ENCODE data around the gene AKR1C1. TPM values are rescaled to one million over a fixed set of nuclear protein-coding genes. Genes with fewer than 3 reads are reported as not detected.
"Not testable (repeated sequence)": the region's sequence is repeated elsewhere in the genome, so short reads cannot be mapped to it uniquely, and the experiment has no call there.

Gene AKR1C1
- total RNA-seq, 2 experiments from 2014 or later, result not detected

DNA sequence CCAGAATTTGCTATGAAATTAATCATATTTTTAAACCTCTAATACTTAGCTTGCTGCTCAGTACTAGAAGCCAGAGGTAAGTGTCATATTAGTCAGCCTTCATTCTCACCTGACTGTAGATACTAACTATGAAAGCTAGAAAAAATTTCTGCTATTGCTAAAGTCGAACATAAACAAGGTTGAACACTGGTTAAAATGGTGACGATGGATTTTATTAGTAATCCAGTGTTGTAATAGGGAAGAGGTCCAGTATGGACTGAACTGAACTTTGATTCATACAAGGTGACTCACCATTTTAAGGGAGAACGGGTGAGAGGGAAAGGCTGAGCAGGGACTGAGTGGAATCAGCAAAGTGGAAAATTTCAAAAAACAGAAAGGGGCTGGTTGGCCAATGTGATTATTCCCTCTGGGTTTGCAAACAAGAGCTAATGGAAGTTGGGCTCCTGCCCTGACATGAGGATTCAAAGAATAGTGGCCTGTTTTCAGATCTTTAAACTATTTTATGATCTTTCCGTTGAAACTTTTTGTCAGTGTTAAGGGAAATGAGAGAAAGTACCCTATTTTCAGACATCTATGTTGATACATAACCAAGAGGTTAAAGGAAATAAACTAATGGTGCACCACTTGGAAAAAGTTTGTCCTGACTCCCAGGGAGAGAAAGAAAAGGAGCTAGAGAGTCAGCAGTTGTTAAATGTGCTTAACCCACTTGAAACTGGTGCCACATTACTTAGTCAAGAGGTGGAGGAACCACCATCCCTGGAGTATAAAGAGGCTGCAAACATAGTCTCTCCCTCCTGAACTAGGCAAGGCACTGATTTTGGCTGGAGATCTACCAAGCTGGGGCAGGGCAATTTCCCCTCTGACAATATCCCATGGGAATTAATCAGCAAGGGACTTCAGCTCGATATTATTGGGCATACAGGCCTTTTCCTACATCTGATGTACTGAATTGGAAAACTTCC, 15.3 kb upstream of the AKR1C1 start:
- Histone ChIP-seq H3K79me2 (ENCODE audit: insufficient read depth, low read depth, low read length) (no peaks in the 10 kb centered on the region), H3K9me3 (ENCODE audit: low read length) (no peaks in the 10 kb centered on the region), H3K27ac (ENCODE audit: low read depth, low read length, poor library complexity, severe bottlenecking) (no peak overlapping the region), H3K36me3 (ENCODE audit: insufficient read depth, low read length) (no peaks in the 10 kb centered on the region), H4K20me1 (ENCODE audit: insufficient read depth, low read length) (no peaks in the 10 kb centered on the region), H3K4me3 (ENCODE audit: low read depth, low read length, poor library complexity, severe bottlenecking) (no peak overlapping the region), H3K9me2 (ENCODE audit: insufficient read depth, low read length) (no peaks in the 10 kb centered on the region), H3K4me2 (ENCODE audit: low read length) (no peak overlapping the region), H3K4me1 (ENCODE audit: insufficient read depth, low read length, poor library complexity, severe bottlenecking) (no peaks in the 10 kb centered on the region), H2AFZ (ENCODE audit: low read length) (no peak overlapping the region)
- no peak for DNase-seq (ENCODE audit: low spot score)
- no peak for TF ChIP-seq EZH2phosphoT487 (IDR thresholded peaks at IDR 0.05; ENCODE audit: borderline replicate concordance, low read depth, low read length)
- TF ChIP-seq, protein P1, sequence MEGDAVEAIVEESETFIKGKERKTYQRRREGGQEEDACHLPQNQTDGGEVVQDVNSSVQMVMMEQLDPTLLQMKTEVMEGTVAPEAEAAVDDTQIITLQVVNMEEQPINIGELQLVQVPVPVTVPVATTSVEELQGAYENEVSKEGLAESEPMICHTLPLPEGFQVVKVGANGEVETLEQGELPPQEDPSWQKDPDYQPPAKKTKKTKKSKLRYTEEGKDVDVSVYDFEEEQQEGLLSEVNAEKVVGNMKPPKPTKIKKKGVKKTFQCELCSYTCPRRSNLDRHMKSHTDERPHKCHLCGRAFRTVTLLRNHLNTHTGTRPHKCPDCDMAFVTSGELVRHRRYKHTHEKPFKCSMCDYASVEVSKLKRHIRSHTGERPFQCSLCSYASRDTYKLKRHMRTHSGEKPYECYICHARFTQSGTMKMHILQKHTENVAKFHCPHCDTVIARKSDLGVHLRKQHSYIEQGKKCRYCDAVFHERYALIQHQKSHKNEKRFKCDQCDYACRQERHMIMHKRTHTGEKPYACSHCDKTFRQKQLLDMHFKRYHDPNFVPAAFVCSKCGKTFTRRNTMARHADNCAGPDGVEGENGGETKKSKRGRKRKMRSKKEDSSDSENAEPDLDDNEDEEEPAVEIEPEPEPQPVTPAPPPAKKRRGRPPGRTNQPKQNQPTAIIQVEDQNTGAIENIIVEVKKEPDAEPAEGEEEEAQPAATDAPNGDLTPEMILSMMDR (conservative IDR thresholded peaks at IDR 0.05; ENCODE audit: low read length), result no peak
- intact Hi-C loops (cut with micrococcal nuclease; ENCODE audit: unreplicated experiment), result no loop called here
- CTCF ChIA-PET (ENCODE audit: unreplicated experiment), result no interaction called here
- POLR2A ChIA-PET, result interaction anchor here (0.6 kb wide), 2 partner anchors 12 to 549 kb away, joined by 3 read pairs; no protein-coding TSS in a partner anchor
- no TSS peak for BruUV-seq (replicated peaks)

DNA sequence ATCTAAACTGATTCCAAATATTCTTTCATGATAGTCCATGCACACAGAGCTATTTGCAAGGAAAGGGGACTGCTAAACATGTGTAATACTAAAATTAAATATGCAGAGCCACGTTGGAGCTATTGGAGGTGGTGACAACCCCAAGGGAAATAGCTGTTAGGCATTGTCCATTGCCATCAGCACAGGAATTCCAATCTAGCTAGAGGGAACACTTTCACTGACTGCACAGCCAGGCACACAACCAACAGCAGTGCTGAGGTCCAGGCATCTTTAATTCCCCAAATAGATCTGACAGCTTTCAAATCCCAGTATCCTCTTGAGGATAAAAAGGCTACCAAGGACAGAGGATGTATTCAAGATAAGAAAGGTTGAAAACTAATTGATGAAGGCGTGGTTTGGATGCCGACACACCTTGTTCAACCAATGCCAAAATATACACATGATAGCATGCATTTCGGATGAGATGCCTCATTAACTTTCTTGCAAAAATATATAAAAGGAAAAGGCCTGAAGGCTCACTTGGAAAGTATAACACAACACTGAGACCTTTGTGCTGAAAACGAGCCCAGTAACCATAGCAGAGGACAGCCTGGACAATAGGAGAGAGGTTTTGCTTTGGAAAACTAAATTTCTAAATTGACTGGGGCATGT, 11.6 kb upstream of the AKR1C1 start:
- H3K4me3 ChIP-seq (ENCODE audit: low read depth, low read length, poor library complexity, severe bottlenecking); H3K9me3 ChIP-seq (ENCODE audit: low read length); H4K20me1 ChIP-seq (ENCODE audit: insufficient read depth, low read length); intact Hi-C loops (cut with micrococcal nuclease; ENCODE audit: unreplicated experiment); DNase-seq (ENCODE audit: low spot score); H2AFZ ChIP-seq (ENCODE audit: low read length); CTCF ChIA-PET (ENCODE audit: unreplicated experiment); H3K4me1 ChIP-seq (ENCODE audit: insufficient read depth, low read length, poor library complexity, severe bottlenecking); H3K27ac ChIP-seq (ENCODE audit: low read depth, low read length, poor library complexity, severe bottlenecking); H3K4me2 ChIP-seq (ENCODE audit: low read length); H3K79me2 ChIP-seq (ENCODE audit: insufficient read depth, low read depth, low read length); H3K36me3 ChIP-seq (ENCODE audit: insufficient read depth, low read length); H3K9me2 ChIP-seq (ENCODE audit: insufficient read depth, low read length); POLR2A ChIA-PET; BruUV-seq (replicated peaks): not testable (repeated sequence)

DNA sequence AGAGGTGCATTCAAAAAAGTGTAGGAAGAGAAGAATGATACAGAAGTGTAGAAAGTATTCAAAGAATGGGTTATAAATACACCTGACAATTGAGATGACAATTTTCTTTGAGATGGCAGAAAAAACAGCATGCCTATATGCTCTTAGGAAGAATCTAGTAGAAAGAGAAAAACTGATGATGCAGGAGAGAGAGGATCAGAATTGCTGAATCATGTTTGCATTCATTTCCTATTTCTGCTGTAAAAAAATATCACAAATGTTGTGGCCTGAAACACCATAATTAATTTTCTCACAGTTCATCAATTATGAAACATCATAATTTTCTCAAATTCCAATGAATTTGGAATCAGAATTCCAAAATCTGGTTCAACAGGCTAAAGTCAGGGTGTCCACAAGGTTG, 9.8 kb upstream of the AKR1C1 start:
- Histone ChIP-seq H3K4me3 (ENCODE audit: low read depth, low read length, poor library complexity, severe bottlenecking) (no peak overlapping the region), H2AFZ (ENCODE audit: low read length) (no peak overlapping the region)
- intact Hi-C loops (cut with micrococcal nuclease; ENCODE audit: unreplicated experiment), result no loop called here

DNA sequence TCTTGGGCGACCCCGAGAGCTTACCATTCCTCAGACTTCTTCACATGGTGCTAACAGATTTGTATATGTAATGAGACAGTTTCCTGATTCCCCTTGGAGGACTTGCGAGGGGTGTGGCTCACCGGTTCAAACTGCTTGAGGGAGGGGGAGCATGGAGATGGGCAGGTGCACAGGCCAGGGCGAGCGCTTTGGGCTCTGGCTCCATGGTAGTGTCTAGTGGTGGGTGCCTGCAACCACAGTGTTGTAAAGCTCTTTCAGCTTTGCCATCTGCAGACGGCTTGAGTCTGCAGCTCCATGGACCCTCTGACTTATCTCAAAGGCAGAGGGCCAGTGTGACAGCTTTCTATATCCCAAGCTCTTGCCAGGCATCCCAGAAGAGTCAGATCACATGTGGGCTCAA, 7.1 kb upstream of the AKR1C1 start:
- H3K27ac ChIP-seq (ENCODE audit: low read depth, low read length, poor library complexity, severe bottlenecking); H3K9me3 ChIP-seq (ENCODE audit: low read length); H3K4me1 ChIP-seq (ENCODE audit: insufficient read depth, low read length, poor library complexity, severe bottlenecking); H3K9me2 ChIP-seq (ENCODE audit: insufficient read depth, low read length); H3K79me2 ChIP-seq (ENCODE audit: insufficient read depth, low read depth, low read length); POLR2A ChIA-PET; DNase-seq (ENCODE audit: low spot score); H3K36me3 ChIP-seq (ENCODE audit: insufficient read depth, low read length); intact Hi-C loops (cut with micrococcal nuclease; ENCODE audit: unreplicated experiment); H2AFZ ChIP-seq (ENCODE audit: low read length); H4K20me1 ChIP-seq (ENCODE audit: insufficient read depth, low read length); H3K4me3 ChIP-seq (ENCODE audit: low read depth, low read length, poor library complexity, severe bottlenecking); CTCF ChIA-PET (ENCODE audit: unreplicated experiment); H3K4me2 ChIP-seq (ENCODE audit: low read length); BruUV-seq (replicated peaks): not testable (repeated sequence)

More for the DNA sequence above, 9.8 kb upstream of the AKR1C1 start:
- Histone ChIP-seq H3K9me3 (ENCODE audit: low read length) (no peaks in the 10 kb centered on the region), H3K36me3 (ENCODE audit: insufficient read depth, low read length) (no peaks in the 10 kb centered on the region), H3K4me1 (ENCODE audit: insufficient read depth, low read length, poor library complexity, severe bottlenecking) (no peaks in the 10 kb centered on the region), H3K79me2 (ENCODE audit: insufficient read depth, low read depth, low read length) (no peaks in the 10 kb centered on the region), H3K27ac (ENCODE audit: low read depth, low read length, poor library complexity, severe bottlenecking) (no peak overlapping the region), H4K20me1 (ENCODE audit: insufficient read depth, low read length) (no peaks in the 10 kb centered on the region), H3K4me2 (ENCODE audit: low read length) (no peak overlapping the region), H3K9me2 (ENCODE audit: insufficient read depth, low read length) (no peaks in the 10 kb centered on the region)
- no peak for TF ChIP-seq EZH2phosphoT487 (IDR thresholded peaks at IDR 0.05; ENCODE audit: borderline replicate concordance, low read depth, low read length)
- TF ChIP-seq, protein P1 (conservative IDR thresholded peaks at IDR 0.05; ENCODE audit: low read length), result no peak
- CTCF ChIA-PET (ENCODE audit: unreplicated experiment), result no interaction called here
- no peak for DNase-seq (ENCODE audit: low spot score)
- POLR2A ChIA-PET, result no interaction called here
- no TSS peak for BruUV-seq (replicated peaks)

Data from OCI-LY7 (cell line).